K562 (cell line): ENCODE measurements around the gene CD68. TPM values are rescaled to one million over a fixed set of nuclear protein-coding genes. Genes with fewer than 3 reads are reported as not detected.
A peak's percentile ranks its signal among the peaks of the same experiment; 100 is the strongest.

ENCODE experiments used
- BRF1 ChIP-seq: IDR thresholded peaks from 3 replicates; pipeline ENCODE4 v1.6.1; 2011; ENCODE audit warnings: borderline replicate concordance, mild to moderate bottlenecking; ENCODE audit not compliant: insufficient read length; ENCODE audit errors: extremely low read depth
- CHD2 ChIP-seq: IDR thresholded peaks from 2 replicates; pipeline ENCODE4 v1.6.1; 2011; ENCODE audit warnings: low read depth, low read length
- CREB1 ChIP-seq, 2 experiments: sonication (generic) in 1 of 2; formaldehyde crosslinking in 1 of 2; IDR thresholded peaks; 2 replicates each; pipeline versions ENCODE4 v1.6.1 to v1.8.0; 2012 to 2022; ENCODE audit warnings: inconsistent platforms in 1 of 2, mild to moderate bottlenecking in 1 of 2, missing genetic modification reagents in 1 of 2, moderate library complexity in 1 of 2
- ELF1 ChIP-seq: fragments of 200-800 bp; sonication (Bioruptor generic); IDR thresholded peaks from 2 replicates; pipeline ENCODE4 v1.6.1; 2016; ENCODE audit warnings: missing genetic modification characterization, missing compliant biosample characterization
- MECOM ChIP-seq: fragments of 250-450 bp; sonication (Bioruptor Pico); IDR thresholded peaks from 2 replicates; pipeline ENCODE4 v1.8.0; 2022; ENCODE audit warnings: inconsistent platforms
- NCOA2 ChIP-seq, 2 experiments: fragments of 450-650 bp; IDR thresholded peaks; 2 replicates each; pipeline ENCODE4 v1.6.1; 2018; ENCODE audit warnings: mild to moderate bottlenecking in 2 of 2, moderate library complexity in 1 of 2; ENCODE audit not compliant: partially characterized antibody in 2 of 2
- PHF20 ChIP-seq: fragments of 450-650 bp; IDR thresholded peaks from 2 replicates; pipeline ENCODE4 v1.6.1; 2018; ENCODE audit not compliant: partially characterized antibody
- PTRF ChIP-seq: fragments of 450-650 bp; IDR thresholded peaks from 2 replicates; pipeline ENCODE4 v1.6.1; 2016; ENCODE audit warnings: mild to moderate bottlenecking, missing genetic modification characterization, missing compliant biosample characterization
- SIN3A ChIP-seq, 2 experiments: fragments of 150-350 bp in 1 of 2; IDR thresholded peaks; 2 replicates each; pipeline ENCODE4 v1.6.1; 2011 to 2016; ENCODE audit warnings: borderline replicate concordance in 2 of 2, low read depth in 2 of 2, low read length in 2 of 2, mild to moderate bottlenecking in 2 of 2, moderate library complexity in 2 of 2; ENCODE audit not compliant: control insufficient read depth in 1 of 2
- ZKSCAN3 ChIP-seq: fragments of 250-450 bp; sonication (Bioruptor Pico); IDR thresholded peaks from 2 replicates; pipeline ENCODE4 v1.4.0; 2020
- ZNF408 ChIP-seq: fragments of 250-450 bp; sonication (Bioruptor Pico); IDR thresholded peaks from 2 replicates; pipeline ENCODE4 v1.4.0; 2020; ENCODE audit warnings: low read depth, mild to moderate bottlenecking, moderate library complexity
- ZNF445 ChIP-seq: fragments of 250-450 bp; sonication (Bioruptor Pico); IDR thresholded peaks from 2 replicates; pipeline ENCODE4 v1.4.0; 2020; ENCODE audit warnings: low read depth, mild to moderate bottlenecking, moderate library complexity
- ZNF507 ChIP-seq: conservative IDR thresholded peaks from 2 replicates; pipeline ENCODE4 v1.6.1; 2017; ENCODE audit warnings: missing genetic modification characterization, missing compliant biosample characterization
- ZNF583 ChIP-seq: fragments of 250-450 bp; sonication (Bioruptor Pico); IDR thresholded peaks from 2 replicates; pipeline ENCODE4 v1.4.0; 2020
- ZNF764 ChIP-seq: fragments of 250-450 bp; sonication (Bioruptor Pico); IDR thresholded peaks from 2 replicates; pipeline ENCODE4 v1.4.0; 2020; ENCODE audit warnings: low read depth, mild to moderate bottlenecking, moderate library complexity
- polyA plus RNA-seq, 8 experiments: library from polyadenylated mRNA; depleted of rRNA in 4 of 8; stranded (reverse) in 5 of 8; unstranded in 3 of 8; fragments of >200 nt; fragmentation: Nextera tagmentation in 2 of 8; fragmentation: Illumina TruSeq in 1 of 8; extraction: Ambion mirVana in 2 of 8; extraction: Trizol in 1 of 8; gene quantifications; 2 replicates each; pipeline versions ENCODE4 v1.2.1 to v1.2.3, GENCODE V29; 2011 to 2014; ENCODE audit warnings: inconsistent platforms in 1 of 8, missing spikeins in 1 of 8
- total RNA-seq, 7 experiments: library from RNA; depleted of rRNA in 6 of 7; stranded (reverse); fragments of >200 nt in 6 of 7; fragmentation: Illumina TruSeq in 2 of 7; extraction: Trizol in 2 of 7; gene quantifications; 2 replicates each; pipeline versions ENCODE4 v1.2.1 to v1.2.3, GENCODE V29; 2011 to 2021; ENCODE audit warnings: low replicate concordance in 1 of 7
- TF ChIP-seq, protein P1 (sequence below), 2 experiments: IDR thresholded peaks; 2 replicates each; pipeline ENCODE4 v1.6.1; 2012; ENCODE audit warnings: improper control_type of control experiment in 2 of 2, low read depth in 2 of 2, low read length in 2 of 2, borderline replicate concordance in 1 of 2
- TF ChIP-seq, protein P2 (sequence below): fragments of 250-450 bp; sonication (Bioruptor Pico); IDR thresholded peaks from 2 replicates; pipeline ENCODE4 v1.5.0; 2021
- TF ChIP-seq, protein P3 (sequence below): fragments of 450-650 bp; conservative IDR thresholded peaks from 2 replicates; pipeline ENCODE4 v1.6.1; 2016; ENCODE audit warnings: missing genetic modification characterization, low read depth, mild to moderate bottlenecking, control low read depth, missing compliant biosample characterization
- TF ChIP-seq, protein P4 (sequence below): fragments of 150-350 bp; conservative IDR thresholded peaks from 2 replicates; pipeline ENCODE4 v1.6.1; 2014; ENCODE audit warnings: low read length

The CD68 gene
- total and polyA plus RNA-seq, 9 of the 15 experiments (the other 6 are each of a cell fraction or from before 2014, with no cell fraction given) = 28.2 to 89.8 (median 37.7) TPM

DNA sequence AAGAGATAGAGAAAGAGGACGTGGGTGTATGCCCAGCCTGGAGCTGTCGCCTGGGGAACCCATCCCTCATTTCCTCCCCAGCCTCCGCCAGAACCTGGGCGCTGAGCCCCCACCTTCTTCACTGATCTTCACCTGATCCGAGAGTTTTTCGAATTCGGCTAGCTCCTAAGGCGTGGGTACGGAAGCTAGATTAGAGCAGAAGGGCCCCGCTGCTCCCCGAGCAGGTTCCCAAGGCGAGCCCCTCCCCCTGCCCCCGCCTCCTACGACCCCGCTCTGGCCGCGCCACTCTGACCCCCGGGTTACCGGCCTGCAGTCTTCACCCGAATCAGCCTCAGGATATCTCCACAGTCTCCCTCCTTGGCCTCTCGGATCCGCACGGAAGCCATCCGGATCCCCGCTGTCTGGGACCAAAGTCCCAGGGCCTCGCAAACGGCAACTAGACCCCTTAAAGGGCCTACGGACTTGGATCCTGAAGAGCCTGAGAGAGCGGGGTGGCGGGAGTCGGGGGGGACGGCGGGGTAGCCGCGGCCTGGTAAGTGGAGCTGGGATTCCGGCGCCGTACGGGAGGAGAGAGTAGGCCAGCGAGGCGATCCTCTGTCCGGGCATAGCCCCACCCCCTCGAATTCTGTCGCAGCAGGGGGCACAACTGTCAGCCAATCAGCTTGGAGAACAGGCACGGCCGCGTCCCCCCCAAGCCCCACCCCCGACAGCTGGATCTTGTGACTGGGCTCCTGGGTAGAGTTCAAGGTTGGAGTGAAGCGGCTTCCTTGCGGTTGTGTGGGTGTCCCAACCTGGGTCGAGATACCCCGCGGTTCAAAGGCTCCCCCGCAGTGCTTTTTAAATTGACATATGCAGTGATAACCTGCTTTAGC, 48.0 kb downstream of the CD68 start, which contains the start of gene SAT2 (continued):
- peak in 1 of 2 experiments; percentile 39; a peak in 1 of 4 replicates for TF ChIP-seq SIN3A (IDR thresholded peaks at IDR 0.05; ENCODE audit: borderline replicate concordance in 2 of 2, control insufficient read depth in 1 of 2, low read depth in 2 of 2, low read length in 2 of 2)
- TF ChIP-seq PTRF (tag) = no peak
- TF ChIP-seq PHF20 = no peak
- TF ChIP-seq, protein P1, sequence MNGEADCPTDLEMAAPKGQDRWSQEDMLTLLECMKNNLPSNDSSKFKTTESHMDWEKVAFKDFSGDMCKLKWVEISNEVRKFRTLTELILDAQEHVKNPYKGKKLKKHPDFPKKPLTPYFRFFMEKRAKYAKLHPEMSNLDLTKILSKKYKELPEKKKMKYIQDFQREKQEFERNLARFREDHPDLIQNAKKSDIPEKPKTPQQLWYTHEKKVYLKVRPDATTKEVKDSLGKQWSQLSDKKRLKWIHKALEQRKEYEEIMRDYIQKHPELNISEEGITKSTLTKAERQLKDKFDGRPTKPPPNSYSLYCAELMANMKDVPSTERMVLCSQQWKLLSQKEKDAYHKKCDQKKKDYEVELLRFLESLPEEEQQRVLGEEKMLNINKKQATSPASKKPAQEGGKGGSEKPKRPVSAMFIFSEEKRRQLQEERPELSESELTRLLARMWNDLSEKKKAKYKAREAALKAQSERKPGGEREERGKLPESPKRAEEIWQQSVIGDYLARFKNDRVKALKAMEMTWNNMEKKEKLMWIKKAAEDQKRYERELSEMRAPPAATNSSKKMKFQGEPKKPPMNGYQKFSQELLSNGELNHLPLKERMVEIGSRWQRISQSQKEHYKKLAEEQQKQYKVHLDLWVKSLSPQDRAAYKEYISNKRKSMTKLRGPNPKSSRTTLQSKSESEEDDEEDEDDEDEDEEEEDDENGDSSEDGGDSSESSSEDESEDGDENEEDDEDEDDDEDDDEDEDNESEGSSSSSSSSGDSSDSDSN (IDR thresholded peaks at IDR 0.05; ENCODE audit: borderline replicate concordance in 1 of 2, low read depth in 2 of 2, low read length in 2 of 2) = no peak
- no peak for TF ChIP-seq ZKSCAN3 (CRISPR knock-in tag)
- TF ChIP-seq, protein P2, sequence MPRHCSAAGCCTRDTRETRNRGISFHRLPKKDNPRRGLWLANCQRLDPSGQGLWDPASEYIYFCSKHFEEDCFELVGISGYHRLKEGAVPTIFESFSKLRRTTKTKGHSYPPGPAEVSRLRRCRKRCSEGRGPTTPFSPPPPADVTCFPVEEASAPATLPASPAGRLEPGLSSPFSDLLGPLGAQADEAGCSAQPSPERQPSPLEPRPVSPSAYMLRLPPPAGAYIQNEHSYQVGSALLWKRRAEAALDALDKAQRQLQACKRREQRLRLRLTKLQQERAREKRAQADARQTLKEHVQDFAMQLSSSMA (CRISPR knock-in tag) = no peak
- no peak for TF ChIP-seq ZNF507 (tag)
- no peak for TF ChIP-seq MECOM
- TF ChIP-seq ZNF445 (CRISPR knock-in tag) = no peak
- TF ChIP-seq ZNF583 (CRISPR knock-in tag) = no peak
- TF ChIP-seq, protein P3, sequence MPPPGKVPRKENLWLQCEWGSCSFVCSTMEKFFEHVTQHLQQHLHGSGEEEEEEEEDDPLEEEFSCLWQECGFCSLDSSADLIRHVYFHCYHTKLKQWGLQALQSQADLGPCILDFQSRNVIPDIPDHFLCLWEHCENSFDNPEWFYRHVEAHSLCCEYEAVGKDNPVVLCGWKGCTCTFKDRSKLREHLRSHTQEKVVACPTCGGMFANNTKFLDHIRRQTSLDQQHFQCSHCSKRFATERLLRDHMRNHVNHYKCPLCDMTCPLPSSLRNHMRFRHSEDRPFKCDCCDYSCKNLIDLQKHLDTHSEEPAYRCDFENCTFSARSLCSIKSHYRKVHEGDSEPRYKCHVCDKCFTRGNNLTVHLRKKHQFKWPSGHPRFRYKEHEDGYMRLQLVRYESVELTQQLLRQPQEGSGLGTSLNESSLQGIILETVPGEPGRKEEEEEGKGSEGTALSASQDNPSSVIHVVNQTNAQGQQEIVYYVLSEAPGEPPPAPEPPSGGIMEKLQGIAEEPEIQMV (tag) = 0 out of 2 replicates have a peak, but pooled peaks have one; percentile 10
- no peak for TF ChIP-seq BRF1
- no peak for TF ChIP-seq CHD2
- TF ChIP-seq ELF1 = no peak
- no peak for TF ChIP-seq ZNF408 (CRISPR knock-in tag)
- TF ChIP-seq CREB1 (IDR thresholded peaks at IDR 0.05) = 0 out of 2 replicates have a peak, but pooled peaks have one; percentile 12
- peak; percentile 21; the same call in 1 of the 2 replicates for TF ChIP-seq CREB1 (CRISPR knock-in tag; IDR thresholded peaks at IDR 0.05)
- TF ChIP-seq, protein P4, sequence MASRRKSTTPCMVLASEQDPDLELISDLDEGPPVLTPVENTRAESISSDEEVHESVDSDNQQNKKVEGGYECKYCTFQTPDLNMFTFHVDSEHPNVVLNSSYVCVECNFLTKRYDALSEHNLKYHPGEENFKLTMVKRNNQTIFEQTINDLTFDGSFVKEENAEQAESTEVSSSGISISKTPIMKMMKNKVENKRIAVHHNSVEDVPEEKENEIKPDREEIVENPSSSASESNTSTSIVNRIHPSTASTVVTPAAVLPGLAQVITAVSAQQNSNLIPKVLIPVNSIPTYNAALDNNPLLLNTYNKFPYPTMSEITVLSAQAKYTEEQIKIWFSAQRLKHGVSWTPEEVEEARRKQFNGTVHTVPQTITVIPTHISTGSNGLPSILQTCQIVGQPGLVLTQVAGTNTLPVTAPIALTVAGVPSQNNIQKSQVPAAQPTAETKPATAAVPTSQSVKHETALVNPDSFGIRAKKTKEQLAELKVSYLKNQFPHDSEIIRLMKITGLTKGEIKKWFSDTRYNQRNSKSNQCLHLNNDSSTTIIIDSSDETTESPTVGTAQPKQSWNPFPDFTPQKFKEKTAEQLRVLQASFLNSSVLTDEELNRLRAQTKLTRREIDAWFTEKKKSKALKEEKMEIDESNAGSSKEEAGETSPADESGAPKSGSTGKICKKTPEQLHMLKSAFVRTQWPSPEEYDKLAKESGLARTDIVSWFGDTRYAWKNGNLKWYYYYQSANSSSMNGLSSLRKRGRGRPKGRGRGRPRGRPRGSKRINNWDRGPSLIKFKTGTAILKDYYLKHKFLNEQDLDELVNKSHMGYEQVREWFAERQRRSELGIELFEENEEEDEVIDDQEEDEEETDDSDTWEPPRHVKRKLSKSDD = no peak
- TF ChIP-seq NCOA2 (IDR thresholded peaks at IDR 0.05; ENCODE audit: partially characterized antibody in 2 of 2) = no peak
- no peak for TF ChIP-seq ZNF764 (CRISPR knock-in tag)
